Erythroblast (primary cell): ENCODE results near the gene MTCL3.

Source experiments
- DNase-seq, 2 experiments: peaks; one replicate each; lab custom pipeline; 2025; lab: John Stamatoyannopoulos, UW
- GATA1 ChIP-seq: IDR thresholded peaks from 2 replicates; pipeline ENCODE4 v1.6.1; 2011; ENCODE audit warnings: low read depth, mild to moderate bottlenecking, control low read depth, low read length, moderate library complexity
- POLR2A ChIP-seq: IDR thresholded peaks from 2 replicates; pipeline ENCODE4 v1.6.1; 2011; ENCODE audit warnings: mild to moderate bottlenecking, low read length

The MTCL3 gene

GRCh38 chr6:127494240-127494767 lies 24.8 kb downstream of the MTCL3 start:
- no peak for DNase-seq
- no peak for TF ChIP-seq GATA1
- TF ChIP-seq POLR2A, result no peak

GRCh38 chr6:127489248-127489647 lies 29.9 kb downstream of the MTCL3 start:
- TF ChIP-seq POLR2A (no peak), GATA1 (no peak)
- DNase-seq, result no peak

GRCh38 chr6:127486934-127487333 lies 32.2 kb downstream of the MTCL3 start:
- DNase-seq, result no peak
- TF ChIP-seq GATA1, result no peak
- TF ChIP-seq POLR2A, result no peak

- TF ChIP-seq POLR2A (no peak), GATA1 (no peak)
- DNase-seq, result no peak
These were observed 34.8 kb downstream of the MTCL3 start for GRCh38 chr6:127484212-127484863.

GRCh38 chr6:127483399-127484055 lies 35.6 kb downstream of the MTCL3 start:
- DNase-seq, result no peak
- no peak for TF ChIP-seq GATA1
- no peak for TF ChIP-seq POLR2A

GRCh38 chr6:127482325-127482724 lies 36.8 kb downstream of the MTCL3 start:
- TF ChIP-seq GATA1 (no peak), POLR2A (no peak)

GRCh38 chr6:127481628-127482027 lies 37.5 kb downstream of the MTCL3 start:
- DNase-seq, result no peak
- TF ChIP-seq POLR2A (no peak), GATA1 (no peak)

More at GRCh38 chr6:127482325-127482724, 36.8 kb downstream of the MTCL3 start:
- no peak for DNase-seq

GRCh38 chr6:127481111-127481510 lies 38.0 kb downstream of the MTCL3 start:
- DNase-seq, result no peak
- TF ChIP-seq POLR2A, result no peak
- TF ChIP-seq GATA1, result no peak

- TF ChIP-seq POLR2A (no peak), GATA1 (no peak)
These were observed 41.5 kb downstream of the MTCL3 start for GRCh38 chr6:127477658-127478057.

GRCh38 chr6:127475823-127476176 lies 43.3 kb downstream of the MTCL3 start:
- TF ChIP-seq GATA1, result no peak
- TF ChIP-seq POLR2A, result no peak
- no peak for DNase-seq

More at GRCh38 chr6:127477658-127478057, 41.5 kb downstream of the MTCL3 start:
- no peak for DNase-seq

- TF ChIP-seq GATA1 (no peak), POLR2A (no peak)
- DNase-seq, result no peak
These were observed 43.9 kb downstream of the MTCL3 start for GRCh38 chr6:127475135-127475822.

- DNase-seq, result no peak
- TF ChIP-seq GATA1, result no peak
- no peak for TF ChIP-seq POLR2A
These were observed 47.5 kb downstream of the MTCL3 start for GRCh38 chr6:127471379-127472255.

- no peak for DNase-seq
- TF ChIP-seq GATA1 (no peak), POLR2A (no peak)
These were observed 50.2 kb downstream of the MTCL3 start for GRCh38 chr6:127468936-127469335.
